22Rv1 (cell line): ENCODE results near the gene PLGRKT.

ENCODE experiments used
- ZFX ChIP-seq: fragments of 450-650 bp; IDR thresholded peaks from 2 replicates; pipeline ENCODE4 v1.6.1; 2017; ENCODE audit warnings: antibody characterized with exemption, borderline replicate concordance
- TF ChIP-seq, protein P1 (sequence below): fragments of 450-650 bp; IDR thresholded peaks from 2 replicates; pipeline ENCODE4 v1.5.1; 2017; ENCODE audit warnings: mild to moderate bottlenecking

DNA sequence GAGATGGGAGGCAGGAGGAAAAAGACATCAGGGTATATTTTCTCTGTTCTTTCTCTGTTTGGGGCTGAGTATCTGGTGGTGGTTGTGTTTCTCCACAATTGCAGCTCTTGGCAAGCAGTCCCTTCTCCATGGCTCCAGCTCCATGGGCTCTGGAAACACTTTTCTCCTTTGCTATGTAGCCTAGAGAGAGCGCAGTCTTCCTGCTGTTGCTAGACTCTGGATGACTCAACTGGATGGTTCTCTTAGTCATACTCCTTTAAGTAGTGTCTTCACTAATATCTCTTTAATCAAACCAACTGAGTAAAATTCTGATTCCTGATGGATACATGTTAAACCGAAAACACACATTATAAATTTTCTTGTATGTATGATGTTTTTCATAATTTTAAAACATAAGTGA lies 3.3 kb upstream of the PLGRKT start:
- TF ChIP-seq, protein P1, sequence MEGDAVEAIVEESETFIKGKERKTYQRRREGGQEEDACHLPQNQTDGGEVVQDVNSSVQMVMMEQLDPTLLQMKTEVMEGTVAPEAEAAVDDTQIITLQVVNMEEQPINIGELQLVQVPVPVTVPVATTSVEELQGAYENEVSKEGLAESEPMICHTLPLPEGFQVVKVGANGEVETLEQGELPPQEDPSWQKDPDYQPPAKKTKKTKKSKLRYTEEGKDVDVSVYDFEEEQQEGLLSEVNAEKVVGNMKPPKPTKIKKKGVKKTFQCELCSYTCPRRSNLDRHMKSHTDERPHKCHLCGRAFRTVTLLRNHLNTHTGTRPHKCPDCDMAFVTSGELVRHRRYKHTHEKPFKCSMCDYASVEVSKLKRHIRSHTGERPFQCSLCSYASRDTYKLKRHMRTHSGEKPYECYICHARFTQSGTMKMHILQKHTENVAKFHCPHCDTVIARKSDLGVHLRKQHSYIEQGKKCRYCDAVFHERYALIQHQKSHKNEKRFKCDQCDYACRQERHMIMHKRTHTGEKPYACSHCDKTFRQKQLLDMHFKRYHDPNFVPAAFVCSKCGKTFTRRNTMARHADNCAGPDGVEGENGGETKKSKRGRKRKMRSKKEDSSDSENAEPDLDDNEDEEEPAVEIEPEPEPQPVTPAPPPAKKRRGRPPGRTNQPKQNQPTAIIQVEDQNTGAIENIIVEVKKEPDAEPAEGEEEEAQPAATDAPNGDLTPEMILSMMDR = no peak
- TF ChIP-seq ZFX = no peak
